A549 treated with CpdA at 1 μM for 4 hours (cell line): ENCODE data around the gene DVL1. TPM values are rescaled to one million over a fixed set of nuclear protein-coding genes. Genes with fewer than 3 reads are reported as not detected.

Experiments used
- total RNA-seq: library from RNA; stranded (reverse); fragments of 200-300 nt; extraction: Qiagen RNA extraction; gene quantifications from 5 replicates; pipeline ENCODE4 v1.2.3, GENCODE V29; 2022; ENCODE audit warnings: low read depth

The DVL1 gene
- 51.2 to 89.9 TPM (median 81.5 TPM) in 5 replicates for total RNA-seq

GRCh38 chr1:1349256-1350012, at the start of gene DVL1:
Gene DVL1, minus strand, starts transcription at chr1:1349418. Its CDS starts 353 bp downstream, at chr1:1349065.

DNA sequence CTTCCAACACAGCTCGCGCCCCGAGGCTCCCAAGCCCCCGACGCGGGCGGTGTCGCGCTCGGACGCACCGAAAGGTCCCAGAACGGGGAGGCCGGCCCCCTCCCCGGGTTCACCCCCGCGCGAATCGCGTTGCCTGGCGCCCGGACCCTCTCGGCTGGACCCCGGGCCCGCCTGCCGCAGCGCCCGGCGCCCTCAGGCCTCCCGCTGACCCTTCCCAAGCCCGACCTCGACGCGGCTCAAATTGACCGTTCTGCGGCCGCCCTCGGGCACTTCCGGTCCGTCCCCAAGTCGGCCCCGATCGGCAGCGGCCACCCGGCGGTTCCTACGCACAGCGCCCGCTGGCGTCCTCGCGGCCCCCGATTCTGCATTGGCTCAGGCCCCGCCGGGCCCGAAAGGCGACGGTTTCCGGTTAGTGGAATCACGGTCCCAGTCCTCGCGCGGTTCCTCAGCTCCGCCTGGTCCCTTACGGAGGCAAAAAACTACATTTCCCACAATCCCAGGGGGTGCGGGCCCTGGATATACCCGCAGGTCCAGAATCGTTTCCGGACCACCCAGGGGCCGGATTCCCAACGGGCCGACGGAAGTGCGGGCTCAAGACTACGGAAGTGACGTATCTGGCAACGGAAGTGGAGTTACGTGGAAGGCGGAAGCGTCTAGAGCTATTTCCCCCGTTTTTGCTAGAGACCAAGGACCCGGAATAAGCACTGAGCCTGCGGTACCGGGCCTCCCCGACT, 25.9 kb upstream of the DVL1 start, which contains the start of gene AURKAIP1:
TSS of gene AURKAIP1 (minus strand) at position 279 of the 734 bp plus-strand sequence. CDS start 451 bp downstream, outside the sequence.

GRCh38 chr1:1358433-1359271, 9.4 kb upstream of the DVL1 start, which contains the start of gene MXRA8:
Gene MXRA8, minus strand, starts transcription at chr1:1358555. Its CDS starts 51 bp downstream, at chr1:1358504.

DNA sequence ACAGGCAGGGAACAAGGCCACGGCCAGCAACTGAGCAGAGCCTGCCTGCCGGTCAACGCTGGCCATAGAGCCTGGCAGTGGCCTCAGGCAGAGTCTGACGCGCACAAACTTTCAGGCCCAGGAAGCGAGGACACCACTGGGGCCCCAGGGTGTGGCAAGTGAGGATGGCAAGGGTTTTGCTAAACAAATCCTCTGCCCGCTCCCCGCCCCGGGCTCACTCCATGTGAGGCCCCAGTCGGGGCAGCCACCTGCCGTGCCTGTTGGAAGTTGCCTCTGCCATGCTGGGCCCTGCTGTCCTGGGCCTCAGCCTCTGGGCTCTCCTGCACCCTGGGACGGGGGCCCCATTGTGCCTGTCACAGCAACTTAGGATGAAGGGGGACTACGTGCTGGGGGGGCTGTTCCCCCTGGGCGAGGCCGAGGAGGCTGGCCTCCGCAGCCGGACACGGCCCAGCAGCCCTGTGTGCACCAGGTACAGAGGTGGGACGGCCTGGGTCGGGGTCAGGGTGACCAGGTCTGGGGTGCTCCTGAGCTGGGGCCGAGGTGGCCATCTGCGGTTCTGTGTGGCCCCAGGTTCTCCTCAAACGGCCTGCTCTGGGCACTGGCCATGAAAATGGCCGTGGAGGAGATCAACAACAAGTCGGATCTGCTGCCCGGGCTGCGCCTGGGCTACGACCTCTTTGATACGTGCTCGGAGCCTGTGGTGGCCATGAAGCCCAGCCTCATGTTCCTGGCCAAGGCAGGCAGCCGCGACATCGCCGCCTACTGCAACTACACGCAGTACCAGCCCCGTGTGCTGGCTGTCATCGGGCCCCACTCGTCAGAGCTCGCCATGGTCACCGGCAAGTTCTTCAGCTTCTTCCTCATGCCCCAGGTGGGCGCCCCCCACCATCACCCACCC, 17.9 kb downstream of the DVL1 start, which contains the start of gene TAS1R3:
TSS of gene TAS1R3 (plus strand) at position 213 of the 898 bp plus-strand sequence. CDS start at position 279, 66 bp downstream.

DNA sequence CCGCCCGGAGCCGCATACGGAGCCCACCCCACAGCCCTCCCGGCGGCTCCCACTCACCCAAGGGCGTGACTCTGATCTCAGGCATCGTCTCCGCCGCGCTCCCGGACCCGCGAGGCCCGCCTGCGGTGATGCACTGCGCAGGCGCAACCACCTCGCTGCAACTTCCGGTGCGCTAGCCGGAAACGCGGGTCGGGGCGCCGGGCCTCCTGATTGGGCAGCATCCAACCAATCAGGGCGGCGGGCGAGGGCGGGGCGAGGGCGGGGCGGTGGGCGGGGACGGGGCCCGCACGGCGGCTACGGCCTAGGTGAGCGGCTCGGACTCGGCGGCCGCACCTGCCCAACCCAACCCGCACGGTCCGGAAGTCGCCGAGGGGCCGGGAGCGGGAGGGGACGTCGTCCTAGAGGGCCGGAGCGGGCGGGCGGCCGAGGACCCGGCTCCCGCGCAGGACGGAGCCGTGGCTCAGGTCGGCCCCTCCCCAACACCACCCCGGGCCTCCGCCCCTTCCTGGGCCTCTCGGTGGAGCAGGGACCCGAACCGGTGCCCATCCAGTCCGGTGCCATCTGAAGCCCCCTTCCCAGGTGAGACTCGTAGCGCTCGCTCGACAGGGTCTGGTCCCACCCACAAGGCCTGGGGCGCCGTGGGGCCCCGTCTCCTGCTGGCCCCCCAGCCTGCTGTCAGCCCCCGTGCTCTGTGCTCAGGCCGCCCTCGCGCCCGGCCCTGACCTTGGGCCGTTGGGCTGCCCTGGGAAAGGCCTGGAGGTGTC, 24.5 kb downstream of the DVL1 start, which contains the start of the genes CPTP and INTS11:
TSS of gene CPTP (plus strand) at position 279 of the 764 bp plus-strand sequence. CDS start 2,109 bp downstream, outside the sequence.
TSS of gene INTS11 (minus strand) at position 137 of the 764 bp plus-strand sequence. CDS start at position 85, 52 bp downstream.

GRCh38 chr1:1307923-1308755, 41.1 kb downstream of the DVL1 start, which contains the start of the genes ACAP3 and PUSL1:
Gene ACAP3, minus strand, starts transcription at chr1:1307930. Its CDS starts 115 bp downstream, at chr1:1307815.
Gene PUSL1, plus strand, starts transcription at chr1:1308597. Its CDS starts 47 bp downstream, at chr1:1308644.

Other genes with a start within 250 kb of the DVL1 start
- gene C1orf159, start 233.3 kb downstream of the DVL1 start, total RNA-seq = 9.8 to 16.1 TPM (median 14.6 TPM) in 5 replicates
- gene TTLL10, start 175.5 kb downstream of the DVL1 start, total RNA-seq = not detected in 5 replicates
- gene TNFRSF18, start 142.8 kb downstream of the DVL1 start, total RNA-seq = 0.08 TPM in 1 of 5 replicates, not detected in the others
- 0.07 to 0.23 TPM (median 0.13 TPM) in 4 of 5 replicates, not detected in the other for gene TNFRSF4, start 135.3 kb downstream of the DVL1 start, total RNA-seq
- 104 to 136 TPM (median 131 TPM) in 5 replicates for gene SDF4, start 117.4 kb downstream of the DVL1 start, total RNA-seq
- gene B3GALT6, start 117.2 kb downstream of the DVL1 start, total RNA-seq = 11.3 to 21.5 TPM (median 20.4 TPM) in 5 replicates
- gene C1QTNF12, start 102.7 kb downstream of the DVL1 start, total RNA-seq = 0.69 to 1.9 TPM (median 1.4 TPM) in 5 replicates
- 30.6 to 52.7 TPM (median 46.6 TPM) in 5 replicates for gene UBE2J2, start 75.6 kb downstream of the DVL1 start, total RNA-seq
- gene SCNN1D, start 69.0 kb downstream of the DVL1 start, total RNA-seq = 0.58 to 1.3 TPM (median 1.2 TPM) in 5 replicates
- gene ACAP3, start 41.5 kb downstream of the DVL1 start, total RNA-seq = 11.4 to 20.0 TPM (median 18.2 TPM) in 5 replicates
- 16.2 to 28.0 TPM (median 24.4 TPM) in 5 replicates for gene PUSL1, start 40.8 kb downstream of the DVL1 start, total RNA-seq
- 46.9 to 61.0 TPM (median 57.9 TPM) in 5 replicates for gene INTS11, start 24.8 kb downstream of the DVL1 start, total RNA-seq
- 14.1 to 21.7 TPM (median 20.3 TPM) in 5 replicates for gene CPTP, start 24.6 kb downstream of the DVL1 start, total RNA-seq
- 0.04 to 0.28 TPM (median 0.10 TPM) in 5 replicates for gene TAS1R3, start 18.1 kb downstream of the DVL1 start, total RNA-seq
- gene MXRA8, start 9.1 kb upstream of the DVL1 start, total RNA-seq = 0.09 to 0.65 TPM (median 0.29 TPM) in 5 replicates
- gene AURKAIP1, start 25.8 kb upstream of the DVL1 start, total RNA-seq = 107 to 183 TPM (median 168 TPM) in 5 replicates
- gene CCNL2, start 49.9 kb upstream of the DVL1 start, total RNA-seq = 47.3 to 61.0 TPM (median 48.3 TPM) in 5 replicates
- gene MRPL20, start 57.9 kb upstream of the DVL1 start, total RNA-seq = 128 to 152 TPM (median 135 TPM) in 5 replicates
- gene ANKRD65, start 71.9 kb upstream of the DVL1 start, total RNA-seq = 0.08 to 0.10 TPM (median 0.09 TPM) in 3 of 5 replicates, not detected in the others
- 4.8 to 15.8 TPM (median 14.9 TPM) in 5 replicates for gene VWA1, start 86.3 kb upstream of the DVL1 start, total RNA-seq
- gene ATAD3C, start 100.3 kb upstream of the DVL1 start, total RNA-seq = not detected in 5 replicates
- 1.5 to 3.4 TPM (median 3.0 TPM) in 5 replicates for gene ATAD3B, start 122.3 kb upstream of the DVL1 start, total RNA-seq
- gene ATAD3A, start 162.7 kb upstream of the DVL1 start, total RNA-seq = 32.6 to 40.2 TPM (median 37.8 TPM) in 5 replicates
- 0.18 to 0.92 TPM (median 0.66 TPM) in 5 replicates for gene TMEM240, start 191.2 kb upstream of the DVL1 start, total RNA-seq
- 88.5 to 113 TPM (median 109 TPM) in 5 replicates for gene SSU72, start 225.4 kb upstream of the DVL1 start, total RNA-seq